GM19372 (cell line): ENCODE measurements around the gene FRMD3.
"Not testable (repeated sequence)": the region's sequence is repeated elsewhere in the genome, so short reads cannot be mapped to it uniquely, and the experiment has no call there.

Experiments
- ATAC-seq: cut with Tn5 transposase; IDR thresholded peaks from one replicate; pipeline ENCODE4 v1.9.1; 2021; ENCODE audit warnings: mild to moderate bottlenecking, low read depth, moderate library complexity; ENCODE audit not compliant: unreplicated experiment

FRMD3 gene

DNA sequence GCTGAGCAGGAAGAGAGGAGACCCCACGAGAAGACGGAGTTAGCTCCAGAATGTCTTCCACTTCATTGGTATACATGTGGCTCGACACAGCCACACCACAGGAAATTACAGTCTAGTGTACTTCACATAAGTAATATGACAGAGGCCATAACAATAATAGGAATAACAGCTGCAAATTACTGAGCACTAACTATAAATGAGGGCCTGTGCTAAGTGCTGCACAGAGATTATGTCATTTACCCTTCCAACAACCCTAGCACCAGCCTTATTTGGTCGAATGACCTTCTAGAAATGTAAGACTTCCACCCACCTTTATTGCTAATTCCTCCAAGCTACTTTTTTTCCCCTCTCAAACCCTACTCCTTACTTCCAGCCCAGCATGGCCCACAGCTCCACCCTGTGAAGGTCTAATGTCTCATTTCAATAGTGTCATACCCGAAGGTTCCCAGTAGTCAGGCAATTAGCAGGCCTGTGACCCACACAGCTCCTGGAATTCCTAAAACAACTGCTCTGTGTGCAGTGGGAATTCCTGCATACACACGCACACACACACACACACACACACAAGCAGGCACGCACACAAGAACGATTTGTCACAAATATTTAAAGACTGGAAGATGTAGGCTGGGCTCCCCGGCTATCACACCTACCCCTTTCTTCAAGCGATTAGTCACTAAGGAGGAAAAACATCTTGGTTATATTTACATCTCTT, 134.5 kb downstream of the FRMD3 start:
- no peak for ATAC-seq

DNA sequence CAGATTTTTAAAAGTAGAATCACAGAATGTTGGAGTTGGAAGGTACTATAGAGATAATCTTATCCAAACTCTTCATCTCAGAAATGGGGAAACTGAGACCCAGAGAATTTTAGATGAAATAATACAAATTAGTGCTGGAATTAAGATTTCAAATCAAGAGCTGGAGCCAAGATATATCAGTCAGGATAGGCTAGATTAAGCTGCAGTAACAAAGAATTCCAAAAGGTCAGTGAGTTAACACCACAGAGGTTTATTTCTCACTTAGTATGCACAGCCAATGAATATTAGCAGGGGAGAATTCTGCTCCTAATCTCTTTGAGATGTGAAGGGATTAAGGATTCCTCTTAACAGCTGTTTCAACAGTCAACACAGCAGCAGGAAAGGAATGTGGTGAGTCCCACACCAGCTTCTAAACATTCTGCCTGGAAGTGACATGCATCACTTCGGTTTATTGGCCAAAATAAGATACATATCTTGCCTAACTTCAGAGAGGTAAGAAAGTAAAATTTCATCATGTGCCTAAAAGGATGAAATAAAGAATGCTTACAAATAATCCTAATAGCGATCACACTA, 136.8 kb downstream of the FRMD3 start:
- ATAC-seq: no peak

- ATAC-seq: no peak
Observed at GRCh38 chr9:83396813-83397212, 141.4 kb downstream of the FRMD3 start.

DNA sequence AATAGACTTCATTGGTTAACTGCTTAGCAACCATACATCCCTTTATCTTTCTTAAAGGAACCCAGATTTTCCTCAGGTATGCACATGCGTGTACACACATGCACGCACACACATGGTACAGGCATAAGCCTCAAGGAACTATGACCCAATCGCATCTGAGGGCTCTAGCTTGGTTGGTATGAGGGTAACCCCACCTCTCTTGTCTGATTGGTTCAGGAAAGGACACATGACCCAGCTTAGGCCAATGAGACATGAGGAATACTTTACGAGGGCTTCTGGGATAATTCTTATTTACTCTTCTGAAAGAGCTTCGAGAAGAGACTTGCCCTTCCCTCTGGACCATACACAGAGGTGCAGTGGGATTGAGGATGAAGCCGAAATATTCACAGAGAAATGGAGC, 141.9 kb downstream of the FRMD3 start:
- ATAC-seq: no peak

DNA sequence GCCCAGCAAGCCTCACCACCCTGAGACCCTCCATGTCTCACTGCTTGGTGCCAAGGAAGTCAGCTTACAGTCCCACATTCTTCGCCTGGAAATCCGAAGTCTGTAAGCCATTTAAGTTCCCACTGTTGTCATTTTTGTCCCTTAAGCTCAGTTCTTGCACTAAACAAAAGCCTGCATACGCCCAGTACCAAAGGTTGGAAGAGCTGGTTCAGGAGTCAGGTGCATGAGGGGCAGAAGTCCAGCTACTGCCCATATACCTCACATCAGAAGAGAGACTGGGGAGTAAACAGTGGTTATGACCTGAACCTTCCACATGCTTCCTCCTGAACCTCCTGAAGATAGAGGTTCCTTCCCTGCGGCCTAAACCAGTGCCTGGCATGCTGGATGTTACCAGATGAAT, 146.0 kb downstream of the FRMD3 start:
- no peak for ATAC-seq

DNA sequence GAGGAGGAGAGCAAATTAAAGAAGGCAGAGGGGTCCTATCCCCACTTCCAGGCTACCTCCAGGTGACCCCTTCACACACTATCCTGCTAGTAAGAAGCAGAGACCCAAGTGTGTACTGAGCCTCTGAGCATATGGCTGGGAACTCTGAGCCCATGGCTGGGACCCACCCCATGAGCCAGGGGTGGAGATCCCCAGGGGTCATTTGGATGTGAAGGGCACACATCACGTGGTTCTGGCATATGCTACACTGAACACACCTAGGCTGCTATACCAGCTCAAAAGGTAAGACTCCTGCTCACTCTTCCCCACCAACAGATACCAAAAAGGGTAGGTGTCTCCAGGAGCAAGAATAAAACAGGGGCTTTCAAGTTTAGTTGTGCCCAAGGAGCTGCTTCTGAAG, 149.9 kb downstream of the FRMD3 start:
- ATAC-seq: no peak

DNA sequence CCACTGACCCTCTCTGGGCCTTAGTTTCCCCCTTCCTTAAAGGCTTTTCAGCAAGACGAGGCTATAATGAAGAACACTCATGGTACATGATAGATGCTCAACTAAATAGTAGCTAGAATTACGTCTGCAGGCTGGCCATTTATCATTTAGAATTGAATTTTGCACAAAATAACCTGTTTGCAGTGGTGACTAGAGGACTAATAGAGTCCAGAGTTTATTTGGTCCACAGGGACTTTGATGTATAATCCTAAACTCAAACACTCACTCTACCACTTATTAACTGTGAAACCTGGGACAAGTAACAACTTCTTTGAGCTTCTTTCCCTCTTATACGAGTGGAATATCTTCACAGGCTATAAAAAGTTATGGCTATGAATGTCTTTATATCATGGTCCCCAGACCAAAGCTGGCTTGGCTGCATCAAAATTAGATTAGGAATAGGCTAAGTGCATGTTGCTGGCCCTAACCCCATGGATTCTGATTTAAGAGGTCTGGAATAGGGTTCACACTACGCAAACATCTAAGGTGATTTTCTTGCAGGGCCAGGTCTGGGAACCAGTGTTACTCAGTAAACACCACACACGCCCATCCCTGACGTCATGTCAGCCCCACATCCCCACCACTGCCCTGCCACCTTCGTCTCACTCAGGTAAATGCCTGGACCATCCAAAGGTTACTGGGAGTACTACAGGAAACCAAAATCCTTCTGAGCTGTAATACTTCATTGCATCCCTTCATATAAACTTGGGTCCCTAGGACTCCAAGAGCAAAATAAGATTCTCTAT, 150.6 kb downstream of the FRMD3 start:
- no peak for ATAC-seq

GRCh38 chr9:83385317-83385716, 152.9 kb downstream of the FRMD3 start:
- no peak for ATAC-seq

- no peak for ATAC-seq
Observed at GRCh38 chr9:83384214-83384613, 154.0 kb downstream of the FRMD3 start.

DNA sequence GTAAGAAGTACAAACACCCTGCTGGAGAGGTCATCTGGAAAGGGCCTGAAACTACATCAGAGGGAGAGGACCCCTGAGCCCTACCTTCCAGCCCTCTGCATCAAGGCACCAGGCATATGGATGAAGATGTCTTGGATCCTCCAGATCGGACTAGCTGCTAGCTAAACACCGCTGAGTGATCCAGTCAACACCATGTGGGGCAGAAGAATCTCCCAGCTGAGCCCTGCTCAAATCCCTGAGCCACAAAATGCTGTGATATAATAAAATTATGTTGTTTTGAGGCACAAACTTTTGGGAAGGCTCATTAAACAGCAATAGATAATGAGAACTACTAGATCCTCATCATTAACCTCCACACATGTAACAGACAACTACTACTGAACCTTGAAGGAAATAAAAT, 155.2 kb downstream of the FRMD3 start:
- ATAC-seq: no peak

DNA sequence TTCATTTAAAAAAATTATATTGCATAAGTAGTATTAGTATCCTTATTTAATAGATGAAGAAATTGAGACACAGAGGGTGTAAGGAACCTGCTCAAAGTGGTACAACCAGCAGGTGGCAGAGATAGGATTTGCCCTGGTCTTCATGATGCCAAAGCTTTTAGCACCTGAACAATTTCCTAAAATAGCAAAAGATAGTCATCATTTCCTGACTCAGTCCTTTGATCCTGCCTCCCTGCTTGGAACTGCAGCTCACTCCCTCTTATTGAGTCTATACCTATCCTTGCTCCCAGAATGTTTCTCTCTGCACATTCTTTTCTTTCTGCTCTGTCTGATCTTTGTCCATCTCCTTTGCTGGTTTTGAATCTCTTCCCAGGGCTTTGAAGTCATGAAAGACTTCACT, 155.8 kb downstream of the FRMD3 start:
- no peak for ATAC-seq

DNA sequence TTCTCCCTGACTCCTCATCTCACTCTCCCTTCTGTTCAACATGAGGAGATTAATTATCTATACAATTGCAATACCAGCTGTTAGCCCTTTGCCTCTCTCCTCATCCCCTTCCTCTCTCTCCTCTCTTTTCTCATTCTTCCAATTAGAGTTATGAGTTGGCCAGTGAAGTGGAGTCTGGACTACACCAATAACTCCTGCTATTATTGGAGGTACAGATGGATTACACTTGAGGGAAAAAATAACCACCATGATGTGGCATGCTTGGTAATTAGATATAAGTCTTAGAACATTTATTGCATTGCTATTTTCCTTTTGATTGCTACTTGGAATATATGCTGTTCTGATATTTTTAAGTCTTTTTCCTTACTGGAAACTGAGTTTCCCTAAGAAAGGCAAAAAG, 159.2 kb downstream of the FRMD3 start:
- ATAC-seq: no peak

- no peak for ATAC-seq
Observed at GRCh38 chr9:83372957-83373356, 165.2 kb downstream of the FRMD3 start.

DNA sequence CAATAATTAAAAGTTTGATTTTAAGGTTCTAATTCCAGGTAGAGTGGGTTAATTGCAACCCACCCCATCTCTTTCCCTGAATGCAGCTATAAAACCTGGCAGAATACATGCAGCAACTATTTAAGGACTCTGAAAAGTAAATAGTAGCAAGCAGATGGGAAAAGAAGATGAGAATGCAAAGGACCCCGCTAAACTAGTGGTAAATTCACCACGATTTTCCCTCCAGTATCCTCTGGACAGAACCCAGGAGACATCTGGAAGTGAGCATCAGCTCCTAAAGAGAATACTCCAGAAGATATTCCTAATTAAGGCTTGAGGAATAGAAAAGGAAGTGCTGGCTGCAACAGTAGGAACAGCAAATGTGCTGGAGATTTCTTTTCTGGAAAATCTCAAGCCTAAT, 170.9 kb downstream of the FRMD3 start:
- ATAC-seq: no peak

GRCh38 chr9:83362341-83362995, 175.7 kb downstream of the FRMD3 start:
- no peak for ATAC-seq

- no peak for ATAC-seq
Observed at GRCh38 chr9:83359039-83359438, 179.2 kb downstream of the FRMD3 start.

DNA sequence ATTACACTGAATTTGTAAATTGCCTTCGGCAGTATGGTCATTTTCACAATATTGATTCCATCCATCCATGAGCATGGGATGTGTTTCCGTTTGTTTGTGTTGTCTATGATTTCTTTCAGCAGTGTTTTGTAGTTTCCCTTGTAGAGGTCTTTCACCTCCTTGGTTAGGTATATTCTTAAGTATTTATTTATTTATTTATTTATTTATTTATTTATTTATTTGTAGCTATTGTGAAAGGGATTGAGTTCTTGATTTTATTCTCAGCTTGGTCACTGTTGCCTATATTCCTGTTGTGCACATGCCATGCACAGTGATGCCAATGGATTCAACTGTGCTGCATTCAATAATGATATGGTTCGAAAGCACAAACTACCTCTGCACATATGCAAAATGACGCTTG, 179.7 kb downstream of the FRMD3 start:
- ATAC-seq: not testable (repeated sequence)

DNA sequence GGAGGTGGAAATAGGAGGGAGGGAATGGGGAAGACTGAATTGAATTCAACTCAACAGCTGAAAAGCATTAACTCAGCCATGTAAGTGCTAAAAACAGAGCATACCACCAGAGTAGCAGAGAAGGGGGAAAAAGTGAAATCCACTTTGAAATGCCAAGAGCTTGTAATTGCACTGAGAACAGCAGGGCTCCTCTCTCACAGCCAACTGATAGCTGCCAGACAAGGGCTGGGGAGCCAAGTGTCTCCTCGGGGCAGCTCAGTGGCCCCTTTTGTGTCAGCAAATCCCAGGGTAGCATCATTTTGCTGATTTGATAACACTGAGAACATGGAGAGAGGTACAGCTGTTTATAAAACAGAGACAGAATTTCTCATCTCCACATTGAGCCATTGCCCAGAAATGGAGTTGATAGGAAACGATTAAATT, 182.5 kb downstream of the FRMD3 start:
- ATAC-seq: no peak

GRCh38 chr9:83355024-83355444, 183.2 kb downstream of the FRMD3 start:
- no peak for ATAC-seq

DNA sequence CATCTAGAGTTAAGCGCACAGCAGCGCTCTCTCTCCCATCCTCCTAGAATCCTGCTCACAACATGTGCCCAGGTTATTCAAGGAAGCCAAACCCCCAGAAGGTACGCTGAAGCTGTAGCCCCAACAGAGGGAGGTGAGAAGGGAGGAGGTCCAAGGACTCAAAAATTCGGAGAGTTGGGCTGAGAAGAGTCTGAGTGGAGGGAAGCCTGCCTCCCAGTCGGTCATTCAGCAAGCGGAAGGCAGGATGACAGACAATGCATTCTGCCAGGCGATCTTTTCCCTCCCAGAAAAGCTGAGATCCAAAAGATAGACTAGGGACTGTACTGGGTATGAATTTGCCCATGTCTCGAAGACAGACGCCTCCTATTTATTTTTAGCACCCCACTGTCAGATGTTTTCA, 189.2 kb downstream of the FRMD3 start:
- ATAC-seq: no peak
